CD4-positive, alpha-beta T cell treated with Interleukin-2 at 100 ng/mL for 4 hours (primary cell): Measurements from ENCODE around the gene ZNF618.

ENCODE experiments used
- DNase-seq: peaks from one replicate; pipeline ENCODE4 v3.0.0-alpha.2; 2020; ENCODE audit warnings: low spot score

ZNF618 gene

GRCh38 chr9:114059047-114059803 lies 183.1 kb downstream of the ZNF618 start:
- no peak for DNase-seq

- no peak for DNase-seq
Observed at GRCh38 chr9:114060070-114060469, 184.0 kb downstream of the ZNF618 start.

DNA sequence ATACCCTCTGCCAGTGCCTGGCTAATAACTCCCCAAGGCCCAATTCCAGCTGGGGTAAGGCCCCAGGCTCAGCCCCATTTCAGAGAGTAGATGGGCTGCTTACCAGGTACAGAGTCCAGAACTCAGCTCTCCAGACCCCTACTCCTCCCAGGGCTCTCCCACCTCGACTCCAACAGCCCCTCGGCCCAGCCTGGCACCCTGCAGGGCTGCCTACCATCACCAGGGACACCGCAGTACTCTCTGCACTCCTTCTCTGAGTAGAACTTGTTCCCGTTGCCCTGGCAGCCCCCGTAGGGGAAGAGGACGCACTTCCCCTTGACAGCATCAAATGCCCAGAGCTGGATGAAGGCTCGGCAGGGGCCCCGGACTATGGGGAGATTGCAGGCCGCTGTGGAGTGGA lies 184.6 kb downstream of the ZNF618 start:
- DNase-seq = no peak

- DNase-seq = no peak
Observed at GRCh38 chr9:114061292-114061691, 185.2 kb downstream of the ZNF618 start.

DNA sequence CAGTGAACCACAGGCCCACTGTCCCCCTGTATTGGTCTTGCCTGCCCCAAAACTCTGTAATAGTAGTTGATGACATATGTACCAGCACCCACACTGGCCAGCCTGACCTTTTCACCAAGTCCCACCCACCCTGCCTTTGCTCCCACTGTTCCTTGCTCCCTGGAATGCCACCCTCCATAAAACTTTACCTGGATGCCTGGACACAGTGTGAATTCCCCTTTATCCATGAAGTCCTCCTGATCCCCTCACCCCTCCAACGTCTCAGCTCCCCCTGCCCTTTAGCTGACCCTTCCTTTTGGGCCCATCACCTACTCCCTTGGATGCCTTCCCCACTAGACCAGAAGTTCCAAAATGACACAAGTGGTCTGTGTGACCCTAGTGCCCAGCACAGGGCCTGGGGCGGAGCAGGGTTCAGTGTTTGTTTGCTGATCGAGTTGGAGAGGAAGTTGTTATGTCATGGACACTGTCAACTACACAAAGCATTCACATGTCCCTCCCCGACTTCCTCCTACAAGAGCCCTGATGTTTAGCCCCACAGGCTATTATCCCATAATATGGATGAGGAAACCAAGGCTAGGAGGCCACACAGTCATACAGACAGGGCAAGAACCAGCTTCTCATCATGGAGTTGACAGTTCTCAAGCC lies 185.8 kb downstream of the ZNF618 start:
- DNase-seq = no peak

- no peak for DNase-seq
Observed at GRCh38 chr9:114065304-114065703, 189.2 kb downstream of the ZNF618 start.

- DNase-seq = no peak
Observed at GRCh38 chr9:114069476-114070187, 193.5 kb downstream of the ZNF618 start.

DNA sequence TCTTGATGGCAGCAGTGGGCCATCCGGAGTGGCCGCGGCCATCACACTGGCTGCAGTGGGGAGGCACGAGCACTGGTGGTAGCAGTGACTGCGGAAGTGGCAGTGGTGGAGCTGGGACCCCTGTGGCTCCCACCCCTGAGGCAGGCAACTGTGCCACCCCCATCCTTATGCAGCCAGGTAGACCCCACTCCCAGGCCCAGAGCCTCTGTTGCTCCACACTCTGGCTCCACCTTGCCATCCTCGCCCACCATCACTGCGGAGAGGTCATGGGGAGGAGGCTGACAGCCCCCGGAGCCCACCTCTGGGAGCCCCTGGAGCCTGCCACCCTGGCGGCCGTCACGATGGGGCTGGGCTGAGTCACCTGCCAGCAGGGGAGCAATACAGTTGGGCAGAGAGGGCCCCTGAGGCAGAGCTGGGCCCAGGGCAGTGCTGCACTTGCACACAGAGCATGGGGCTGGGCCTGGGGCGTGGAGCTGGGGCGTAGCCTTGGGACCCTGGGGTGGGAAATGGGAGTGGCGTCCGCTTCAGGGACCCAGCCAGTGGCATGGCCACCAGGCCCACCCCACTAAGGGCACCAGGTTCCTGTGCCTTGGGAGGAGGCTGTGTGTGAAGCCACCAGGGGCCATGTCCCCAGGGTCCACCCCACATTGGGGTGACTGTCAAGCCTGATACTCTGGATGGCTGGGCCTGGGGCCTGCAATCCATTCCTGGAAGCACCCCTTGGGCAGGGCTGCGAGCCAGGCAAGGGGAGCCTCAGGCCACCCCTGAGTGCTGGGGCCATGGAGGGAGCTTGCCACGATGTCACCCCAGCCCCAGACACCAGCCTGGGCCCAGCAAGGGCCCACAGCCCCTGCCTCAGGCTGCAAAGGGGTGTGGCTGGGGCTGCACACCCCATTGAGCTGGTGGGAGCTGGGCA lies 194.3 kb downstream of the ZNF618 start:
- DNase-seq = no peak

DNA sequence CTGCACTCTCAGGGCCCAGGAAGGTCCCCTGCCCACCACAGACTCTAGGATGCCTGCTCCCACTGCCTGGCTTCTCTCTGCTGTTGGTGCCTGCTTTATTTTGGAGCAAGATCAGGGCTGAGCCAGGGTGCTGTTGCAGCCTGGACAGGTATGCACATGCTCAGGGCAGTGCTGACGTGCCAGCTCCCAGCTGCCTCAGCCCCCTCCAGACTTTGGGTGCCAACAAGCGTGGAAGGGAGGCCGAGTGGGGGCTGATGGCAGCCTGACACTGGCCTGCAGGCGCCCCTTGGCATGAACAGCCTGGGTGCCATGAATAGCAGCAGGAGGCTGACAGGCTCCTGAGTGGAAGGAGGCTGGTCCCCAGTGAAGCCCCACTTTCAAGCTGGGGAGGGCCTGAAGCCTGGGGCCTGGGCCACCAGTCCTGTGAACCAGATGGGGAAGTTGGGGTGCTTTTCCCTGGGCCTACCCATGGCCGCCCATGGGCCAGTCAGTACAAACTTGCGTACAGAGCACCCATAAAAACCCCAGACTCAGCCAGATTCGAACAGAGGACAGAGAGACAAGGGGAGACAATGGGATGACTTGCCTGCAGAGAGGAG lies 195.2 kb downstream of the ZNF618 start:
- no peak for DNase-seq

- DNase-seq = no peak
Observed at GRCh38 chr9:114072184-114073140, 196.4 kb downstream of the ZNF618 start.

DNA sequence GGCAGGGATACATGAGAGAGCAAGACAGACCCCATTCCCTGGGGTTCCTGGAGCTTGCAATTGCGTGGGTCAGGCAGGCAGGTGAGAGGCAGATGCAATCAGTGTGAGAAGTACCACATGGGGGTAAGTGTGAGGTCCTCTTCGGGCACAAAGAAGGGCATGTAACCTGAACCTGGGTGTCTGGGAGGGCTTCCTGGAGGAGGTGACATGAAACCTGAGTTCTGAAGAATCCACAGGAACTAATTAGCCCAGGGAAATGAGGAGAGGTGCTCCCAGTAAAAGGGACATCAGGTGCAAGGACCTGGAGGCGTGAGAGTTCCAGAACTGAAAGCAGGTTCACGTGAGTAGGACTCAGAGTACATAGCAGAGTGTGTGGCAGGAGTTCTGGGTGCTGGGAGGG lies 199.5 kb downstream of the ZNF618 start:
- no peak for DNase-seq

GRCh38 chr9:114076237-114077161 lies 200.4 kb downstream of the ZNF618 start:
- DNase-seq = no peak

GRCh38 chr9:114077162-114077837 lies 201.2 kb downstream of the ZNF618 start:
- no peak for DNase-seq

GRCh38 chr9:114078021-114078780 lies 202.1 kb downstream of the ZNF618 start, which contains the start of gene AMBP:
TSS of gene AMBP (minus strand) at chr9:114078300. CDS start at chr9:114078209, 91 bp downstream.
- DNase-seq = no peak

DNA sequence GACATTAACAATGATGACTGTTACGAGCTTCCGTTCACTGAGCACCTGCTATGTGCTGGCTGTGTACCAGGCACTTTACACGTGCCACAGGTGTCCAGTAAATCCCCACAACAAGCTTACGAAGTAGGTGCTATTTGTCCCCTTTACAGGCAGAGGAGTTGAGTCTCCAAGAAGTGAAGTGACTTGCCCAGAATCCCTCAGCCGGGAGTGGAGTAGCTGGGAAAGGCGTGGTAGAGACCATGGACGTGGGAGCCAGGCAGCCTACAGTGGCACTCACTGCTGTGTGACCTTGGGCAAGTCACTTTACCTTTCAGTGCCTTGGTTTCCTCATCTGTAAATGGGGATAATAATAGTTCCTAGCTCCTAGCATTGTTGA lies 202.7 kb downstream of the ZNF618 start:
- DNase-seq = no peak

DNA sequence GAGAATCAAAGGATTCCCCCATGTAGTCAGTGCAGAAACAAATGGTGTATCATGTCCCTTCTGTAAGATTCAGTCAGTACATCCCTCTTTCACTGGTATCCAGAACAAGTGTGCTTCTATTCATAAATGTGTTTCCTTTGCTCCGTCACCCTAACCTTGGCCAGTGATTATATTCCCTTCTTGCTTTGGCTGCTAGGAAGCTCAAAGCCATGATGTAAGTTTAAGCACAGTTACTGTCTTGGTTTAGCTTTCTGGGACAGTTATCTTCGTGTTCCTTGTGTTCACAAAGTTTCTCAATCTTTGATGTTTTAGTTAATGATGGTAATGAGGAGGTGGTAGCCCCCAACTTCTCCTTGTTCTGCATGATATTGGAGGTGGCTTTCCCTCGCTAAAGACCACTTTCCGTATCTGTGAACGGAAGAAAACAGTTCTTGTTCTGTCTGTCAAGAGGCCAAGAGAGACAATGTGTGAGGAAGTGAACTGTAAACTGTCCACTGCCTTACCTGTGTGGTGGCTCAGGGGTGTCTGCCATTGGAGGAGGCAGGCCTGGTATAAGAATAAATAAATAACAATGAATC lies 204.2 kb downstream of the ZNF618 start:
- no peak for DNase-seq

GRCh38 chr9:114080773-114081440 lies 204.8 kb downstream of the ZNF618 start:
- no peak for DNase-seq
